Heart right ventricle (tissue), 16 donors: ENCODE data around the gene TMEM44. TPM values are rescaled to one million over a fixed set of nuclear protein-coding genes. Genes with fewer than 3 reads are reported as not detected.

ENCODE experiments used
- ATAC-seq, 8 donors: fragments of 200-7000 bp; cut with Tn5 transposase; one replicate each; pipeline ENCODE4 v1.9.1; 2020; ENCODE audit warnings: mild to moderate bottlenecking in 8 of 8, moderate library complexity in 8 of 8, moderate number of reproducible peaks in 1 of 8
- DNase-seq, 2 donors: peaks; one replicate each; pipeline ENCODE4 v3.0.0-alpha.2; 2020
- H3K27ac ChIP-seq, 10 donors: fragments of 200-600 bp; sonication (generic) in 2 of 10; one replicate each; pipeline versions ENCODE4 v1.5.0 to v1.8.0; 2020 to 2022; ENCODE audit warnings: mild to moderate bottlenecking in 3 of 10
- H3K27me3 ChIP-seq, 7 donors: fragments of 200-600 bp; one replicate each; pipeline ENCODE4 v1.8.0; 2021 to 2022; ENCODE audit warnings: mild to moderate bottlenecking in 2 of 7
- H3K36me3 ChIP-seq, 9 donors: fragments of 200-600 bp; sonication (generic) in 1 of 9; one replicate each; pipeline versions ENCODE4 v1.5.0 to v1.8.0; 2020 to 2022; ENCODE audit warnings: mild to moderate bottlenecking in 2 of 9
- H3K4me1 ChIP-seq, 9 donors: fragments of 200-600 bp; sonication (generic) in 1 of 9; one replicate each; pipeline versions ENCODE4 v1.5.0 to v1.8.0; 2020 to 2022; ENCODE audit warnings: mild to moderate bottlenecking in 4 of 9
- H3K4me3 ChIP-seq, 10 donors: fragments of 200-600 bp; sonication (generic) in 2 of 10; one replicate each; pipeline versions ENCODE4 v1.5.0 to v1.8.0; 2020 to 2022; ENCODE audit warnings: mild to moderate bottlenecking in 7 of 10, moderate library complexity in 2 of 10
- H3K9me3 ChIP-seq, 11 donors: fragments of 200-600 bp in 10 of 11; sonication (generic) in 2 of 11; one replicate each; pipeline versions ENCODE4 v1.5.0 to v1.8.0; 2013 to 2022; ENCODE audit warnings: mild to moderate bottlenecking in 2 of 11, control low read depth in 1 of 11, moderate library complexity in 1 of 11
- CTCF ChIP-seq, 9 donors: fragments of 200-600 bp; sonication (generic) in 2 of 9; IDR thresholded peaks; one replicate each; pipeline versions ENCODE4 v1.5.0 to v1.8.0; 2021 to 2022; ENCODE audit warnings: antibody characterized with exemption in 9 of 9, mild to moderate bottlenecking in 5 of 9, moderate library complexity in 1 of 9
- WGBS, 2 donors: extraction: QIAGEN DNeasy Blood & Tissue Kit; methylation state at CpG; one replicate each; pipeline ENCODE4 v1.1.7; 2013; ENCODE audit warnings: inconsistent platforms in 1 of 2; 5-methylcytosine and 5-hydroxymethylcytosine counted together
- intact Hi-C, 10 donors: fragments of 100-400 bp; cut with DNase I; formaldehyde crosslinking; loops; one replicate each; pipeline versions ENCODE4 v1.11.1 to v1.14.2; 2022
- long read RNA-seq, 3 donors: library from polyadenylated mRNA; unstranded; transcript quantifications; one replicate each; pipeline ENCODE4 v2.0.0, GENCODE V29; 2020 to 2021
- polyA plus RNA-seq, 2 donors: library from polyadenylated mRNA; stranded (reverse); fragments of 200-250 nt; gene quantifications; one replicate each; pipeline ENCODE4 v1.2.3, GENCODE V29; 2013
- total RNA-seq, 10 donors: library from RNA; stranded (reverse); fragmentation: NEBNext Ultra II Directional in 3 of 10; extraction: Animal tissue kit (Norgen Biotek cat#: 25700) in 3 of 10; gene quantifications; one replicate each; pipeline versions ENCODE4 v1.2.1 to v1.2.4, GENCODE V29; 2021 to 2023
- donor health status: Arrhythmogenic right ventricular cardiomyopathy.
- donor health status: ischemic (EF 13 %, LVEDD 7.1; RV severe dilation, severe dysfunction).
- donor health status: healthy with polysubstance abuse.
- donor health status: DM: no; HTN: yes; CAD: no.
- donor health status: DM: no; HTN: no; CAD: no.
- donor health status: ischemic (EF 25% LVEDD 6.9; RV normal size, moderate dysfunction).
- donor health status: ischemic (EF 25% LVEDD 5.7; RV mildly dilated, moderate dysfunction).
- donor health status: healthy.
- donor health status: DM: yes; HTN: yes; CAD: no.
- donor health status: Ischemic cardiomyopathy.
- donor health status: ischemic (EF 35%, LVEDD 5.7; RV mildly dilated, moderate dysfunction).
- donor health status: nonischemic (EF 11% LVEDD 7.7; RV severe dilation, severe dysfunction).
- donor health status: DM: yes; HTN: yes; CAD: no.
- donor health status: PGD.
- donor health status: ischemic (EF 29% LVEDD 5.4; RV normal size, mild dysfunction).
- donor health status: nonischemic (EF 23%, LVEDD 6.1; RV moderate dilation, normal function).

The TMEM44 gene
- total RNA-seq (1 to 10 TPM; 3.1 to 9.5 (median 4.5) TPM), polyA plus RNA-seq (10 to 100 TPM in 1 of 2 donors, 1 to 10 TPM in 1; 8.2 to 21.9 TPM)
- long read RNA-seq, donor 1, transcript TMEM44-202 (10 exons, 2,245 nt) = major isoform, 7 of 21 reads
- long read RNA-seq, donor 1, partial matches to known transcripts = 3 of 21 reads
- long read RNA-seq, donor 1, other reads (novel, unspliced or antisense) = 11 of 21 reads
- long read RNA-seq, donor 2, transcript TMEM44-202 (10 exons, 2,245 nt) = major isoform, 8 of 12 reads
- long read RNA-seq, donor 2, partial matches to known transcripts = 1 of 12 reads
- long read RNA-seq, donor 2, other reads (novel, unspliced or antisense) = 3 of 12 reads
- long read RNA-seq, donor 3, partial matches to known transcripts = 0 of 9 reads
- long read RNA-seq, donor 3, other reads (novel, unspliced or antisense) = 8 of 9 reads

GRCh38 chr3:194633349-194634004 is at the start of gene TMEM44:
Gene TMEM44, minus strand, starts transcription at chr3:194633419. Its CDS starts 204 bp downstream, at chr3:194633215.
- intact Hi-C loops = no loop called here
- DNase-seq (peak; percentile 82), ATAC-seq (peak; percentile 87 to 96 (median 92))
- H3K4me1 ChIP-seq = peaks cover 0 to 14% (median 8%) of the 10 kb centered on the region in 9 donors
- no peaks in the 10 kb centered on the region for H3K9me3 ChIP-seq
- no peaks in the 10 kb centered on the region for H3K27me3 ChIP-seq
- peak within 1 kb of the TSS; percentile 75 to 91 (median 84) for H3K27ac ChIP-seq
- peaks cover 0 to 9% (median 0%) of the 10 kb centered on the region in 9 donors for H3K36me3 ChIP-seq
- peak within 1 kb of the TSS; percentile 22 to 72 (median 64) for H3K4me3 ChIP-seq
- WGBS, 2 donors = 0 to 1% methylated on average over 53 to 66 of the region's 66 CpGs
- peak; percentile 42 to 83 (median 66) for TF ChIP-seq CTCF (IDR thresholded peaks at IDR 0.05)

DNA sequence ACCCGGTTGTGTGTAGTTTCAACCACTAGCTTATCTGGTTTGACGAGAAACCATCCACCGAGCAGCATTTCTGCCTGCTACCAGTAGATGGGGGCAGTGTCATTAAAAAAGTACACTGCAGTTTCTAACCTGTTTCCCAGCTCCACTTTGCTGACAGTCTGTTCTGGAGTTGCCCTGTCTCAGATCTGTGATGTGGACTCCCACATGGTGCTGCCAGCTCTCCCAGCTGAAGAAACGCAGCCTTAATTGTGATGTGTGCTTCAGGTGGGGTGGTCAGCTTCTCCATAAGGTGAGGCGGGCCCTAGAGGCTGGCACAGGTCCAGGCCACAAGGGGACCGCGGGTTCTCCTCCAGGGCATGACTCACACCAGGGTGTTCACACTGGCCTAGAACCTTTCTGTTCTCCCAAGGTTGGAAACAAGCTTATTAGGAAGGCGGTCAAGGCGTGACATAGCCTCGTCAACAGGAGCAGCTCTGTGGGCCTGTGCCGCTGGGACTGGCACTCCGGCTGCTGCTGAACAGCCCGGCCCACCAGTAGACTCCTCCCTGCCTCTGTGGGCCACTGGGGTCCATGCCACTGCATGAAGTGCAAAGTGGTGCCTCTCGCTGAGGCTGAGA is 49.6 kb upstream of the TMEM44 start:
- WGBS, 2 donors = 40 to 41% methylated on average over 14 of the region's 14 CpGs
- peaks cover 10 to 39% (median 29%) of the 10 kb centered on the region in 9 donors for H3K4me1 ChIP-seq
- ATAC-seq = peak; percentile 19 to 74 (median 62)
- TF ChIP-seq CTCF (IDR thresholded peaks at IDR 0.05) = peak; percentile 67 to 96 (median 91)
- intact Hi-C loops = loop anchor here (1.0 to 10.0 kb wide), 20 partner anchors 192 to 842 kb away; no protein-coding TSS in a partner anchor
- no peak overlapping the region for H3K4me3 ChIP-seq
- no peaks in the 10 kb centered on the region for H3K9me3 ChIP-seq
- H3K27me3 ChIP-seq = no peaks in the 10 kb centered on the region
- H3K36me3 ChIP-seq = peaks cover 0 to 13% (median 0%) of the 10 kb centered on the region in 9 donors
- H3K27ac ChIP-seq = peak overlapping the region in 6 of 10 donors; percentile 12 to 54 (median 41)
- peak; percentile 40 to 83 for DNase-seq

- DNase-seq = no peak
- no peak for TF ChIP-seq CTCF (IDR thresholded peaks at IDR 0.05)
- Histone ChIP-seq H3K4me3 (no peak overlapping the region), H3K9me3 (no peaks in the 10 kb centered on the region), H3K36me3 (peaks cover 0 to 7% (median 0%) of the 10 kb centered on the region in 9 donors), H3K4me1 (peaks cover 9 to 33% (median 24%) of the 10 kb centered on the region in 9 donors), H3K27ac (peak overlapping the region in 4 of 10 donors; percentile 36 to 54 (median 45)), H3K27me3 (no peaks in the 10 kb centered on the region)
- no peak for ATAC-seq
- intact Hi-C loops = loop anchor here (1.0 to 10.0 kb wide), 20 partner anchors 193 to 843 kb away; no protein-coding TSS in a partner anchor
- 32 to 34% methylated on average over 4 of the region's 4 CpGs for whole genome bisulfite sequencing, 2 donors
These were observed 49.0 kb upstream of the TMEM44 start for GRCh38 chr3:194682189-194682693.
